Activated B cell treated with CpG ODN at 0.5 μM for 24 hours (primary cell): Measurements from ENCODE around the gene PKN3. TPM values are rescaled to one million over a fixed set of nuclear protein-coding genes. Genes with fewer than 3 reads are reported as not detected.

Experiments used
- ATAC-seq: fragments of 200-7000 bp; cut with Tn5 transposase; one replicate; pipeline ENCODE4 v1.10.0; 2021; ENCODE audit warnings: low read depth, mild to moderate bottlenecking, moderate library complexity
- CTCF ChIA-PET: fragments of 350-600 bp; sonication (Branson Sonifier 250); formaldehyde crosslinking; loops from one replicate; lab custom pipeline; 2021; ENCODE audit warnings: antibody characterized with exemption; lab: Charles Lee
- POLR2A ChIA-PET: fragments of 350-600 bp; sonication (Branson Sonifier 250); formaldehyde crosslinking; loops from one replicate; lab custom pipeline; 2021; ENCODE audit warnings: antibody characterized with exemption; lab: Charles Lee
- DNase-seq: peaks from one replicate; pipeline ENCODE4 v3.0.0; 2022
- H3K27ac Mint-ChIP-seq: one replicate; pipeline ENCODE4 v1.8.0; 2020; ENCODE audit warnings: mixed read lengths
- H3K27me3 Mint-ChIP-seq: one replicate; pipeline ENCODE4 v1.8.0; 2021; ENCODE audit warnings: mixed read lengths
- H3K36me3 Mint-ChIP-seq: one replicate; pipeline ENCODE4 v1.8.0; 2021; ENCODE audit warnings: low read depth, mixed read lengths
- H3K4me1 Mint-ChIP-seq: one replicate; pipeline ENCODE4 v1.8.0; 2021; ENCODE audit warnings: mixed read lengths
- H3K4me3 Mint-ChIP-seq: one replicate; pipeline ENCODE4 v1.8.0; 2020; ENCODE audit warnings: mild to moderate bottlenecking, mixed read lengths
- H3K9me3 Mint-ChIP-seq: one replicate; pipeline ENCODE4 v1.8.0; 2020; ENCODE audit warnings: mixed read lengths
- intact Hi-C: fragments of 100-400 bp; cut with micrococcal nuclease; formaldehyde crosslinking; loops from one replicate; pipeline ENCODE4 v1.15.1; 2024
- total RNA-seq: library from RNA; stranded (reverse); gene quantifications from 2 replicates; pipeline ENCODE4 v1.2.3, GENCODE V29; 2022
- TF ChIP-seq, protein P1 (sequence below): fragments of 200-600 bp; IDR thresholded peaks from one replicate; pipeline ENCODE4 v1.8.0; 2022; ENCODE audit warnings: antibody characterized with exemption, mild to moderate bottlenecking

Gene PKN3
- total RNA-seq, 1 donor from 2014 or later, result 17.4 TPM

DNA sequence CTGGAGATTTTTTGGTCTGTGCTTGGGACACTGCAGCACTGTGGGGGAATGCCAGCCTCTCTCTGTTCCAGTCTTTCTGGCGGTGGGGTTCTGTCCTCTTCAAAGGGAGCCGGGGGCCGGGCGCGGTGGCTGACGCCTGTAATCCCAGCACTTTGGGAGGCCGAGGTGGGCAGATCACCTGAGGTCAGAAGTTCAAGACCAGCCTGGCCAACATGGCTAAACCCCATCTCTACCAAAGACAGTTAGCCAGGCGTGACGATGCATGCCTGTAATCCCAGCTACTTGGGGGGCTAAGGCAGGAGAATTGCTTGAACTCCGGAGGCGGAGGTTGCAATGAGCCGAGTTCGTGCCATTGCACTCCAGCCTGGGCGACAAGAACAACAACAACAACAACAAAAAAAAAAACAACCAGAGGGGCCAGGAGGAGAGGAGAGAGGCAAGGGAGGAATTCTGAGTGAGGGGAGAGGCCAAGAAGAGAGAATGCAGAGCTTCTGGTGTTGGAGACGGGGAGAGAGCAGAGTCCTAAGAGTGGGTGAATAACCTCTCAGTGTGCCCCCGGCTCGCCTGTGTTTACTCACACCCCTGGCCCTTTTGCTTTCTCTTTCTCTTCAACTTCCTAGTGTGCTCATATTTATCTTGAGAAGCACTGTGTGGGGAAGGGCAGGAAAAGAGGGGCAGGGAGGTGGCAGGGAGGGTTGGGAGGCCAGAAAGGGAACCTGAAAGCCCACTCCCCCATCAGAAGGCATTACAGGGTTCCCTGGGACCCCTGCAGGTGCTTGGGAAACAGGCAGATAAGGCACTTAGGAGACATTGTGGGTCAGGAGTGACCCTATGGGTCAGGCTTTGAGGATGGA is 16.4 kb upstream of the PKN3 start:
- ATAC-seq, result no peak
- peaks cover 36% of the 10 kb centered on the region for H3K36me3 Mint-ChIP-seq
- CTCF ChIA-PET, result no interaction called here
- DNase-seq, result no peak
- POLR2A ChIA-PET, result interaction anchor here (2.3 to 4.6 kb wide), 3 partner anchors 7 to 42 kb away, joined by 10 to 61 read pairs (median 17); partner anchors contain the start of gene PKN3
- H3K9me3 Mint-ChIP-seq, result no peaks in the 10 kb centered on the region
- intact Hi-C loops, result loop anchor here (2.0 to 10.0 kb wide), 3 partner anchors 17 to 361 kb away; partner anchors contain the start of genes COQ4, KYAT1, LRRC8A and PKN3
- TF ChIP-seq, protein P1, sequence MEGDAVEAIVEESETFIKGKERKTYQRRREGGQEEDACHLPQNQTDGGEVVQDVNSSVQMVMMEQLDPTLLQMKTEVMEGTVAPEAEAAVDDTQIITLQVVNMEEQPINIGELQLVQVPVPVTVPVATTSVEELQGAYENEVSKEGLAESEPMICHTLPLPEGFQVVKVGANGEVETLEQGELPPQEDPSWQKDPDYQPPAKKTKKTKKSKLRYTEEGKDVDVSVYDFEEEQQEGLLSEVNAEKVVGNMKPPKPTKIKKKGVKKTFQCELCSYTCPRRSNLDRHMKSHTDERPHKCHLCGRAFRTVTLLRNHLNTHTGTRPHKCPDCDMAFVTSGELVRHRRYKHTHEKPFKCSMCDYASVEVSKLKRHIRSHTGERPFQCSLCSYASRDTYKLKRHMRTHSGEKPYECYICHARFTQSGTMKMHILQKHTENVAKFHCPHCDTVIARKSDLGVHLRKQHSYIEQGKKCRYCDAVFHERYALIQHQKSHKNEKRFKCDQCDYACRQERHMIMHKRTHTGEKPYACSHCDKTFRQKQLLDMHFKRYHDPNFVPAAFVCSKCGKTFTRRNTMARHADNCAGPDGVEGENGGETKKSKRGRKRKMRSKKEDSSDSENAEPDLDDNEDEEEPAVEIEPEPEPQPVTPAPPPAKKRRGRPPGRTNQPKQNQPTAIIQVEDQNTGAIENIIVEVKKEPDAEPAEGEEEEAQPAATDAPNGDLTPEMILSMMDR, result no peak
- peak overlapping the region; percentile 100 for H3K4me3 Mint-ChIP-seq
- peaks cover 57% of the 10 kb centered on the region for H3K4me1 Mint-ChIP-seq
- H3K27me3 Mint-ChIP-seq, result no peaks in the 10 kb centered on the region
- H3K27ac Mint-ChIP-seq, result peak overlapping the region; percentile 99

DNA sequence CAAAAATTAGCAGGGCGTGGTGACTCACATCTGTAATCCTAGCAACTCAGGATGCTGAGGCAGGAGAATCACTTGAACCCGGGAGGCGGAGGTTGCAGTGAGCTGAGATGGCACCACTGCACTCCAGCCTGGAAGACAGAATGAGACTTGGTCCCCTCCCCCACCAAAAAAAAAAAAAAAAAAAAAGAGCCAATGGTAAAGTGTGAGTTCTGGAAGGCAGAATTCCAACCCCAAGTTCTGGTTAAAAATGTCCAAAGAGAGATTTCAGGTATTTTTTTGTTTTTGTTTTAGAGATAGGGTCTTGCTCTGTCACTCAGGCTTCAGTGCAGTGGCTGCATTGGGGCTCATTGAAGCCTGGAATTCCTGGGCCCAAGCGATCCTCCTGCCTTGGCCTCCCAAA is 14.8 kb upstream of the PKN3 start:
- POLR2A ChIA-PET, result interaction anchor here (1.2 to 3.6 kb wide), 3 partner anchors 10 to 32 kb away, joined by 3 to 16 read pairs (median 4); no protein-coding TSS in a partner anchor

GRCh38 chr9:128688501-128689292 is 13.6 kb upstream of the PKN3 start, which contains the start of gene SET:
SET (plus strand) TSS chr9:128689222; CDS start chr9:128689583, 361 bp downstream.
- H3K4me3 Mint-ChIP-seq, result peak within 1 kb of the TSS; percentile 98
- peak within 1 kb of the TSS; percentile 87 for H3K27ac Mint-ChIP-seq
- DNase-seq, result peak; percentile 97
- H3K9me3 Mint-ChIP-seq, result no peaks in the 10 kb centered on the region
- intact Hi-C loops, result loop anchor here (1.0 to 10.0 kb wide), 8 partner anchors 14 to 364 kb away; partner anchors contain the start of genes COQ4, DYNC2I2, GLE1 and KYAT1
- H3K36me3 Mint-ChIP-seq, result peaks cover 52% of the 10 kb centered on the region
- ATAC-seq, result peak; percentile 81
- peaks cover 68% of the 10 kb centered on the region for H3K4me1 Mint-ChIP-seq
- no peaks in the 10 kb centered on the region for H3K27me3 Mint-ChIP-seq
- TF ChIP-seq, protein P1, result no peak
- POLR2A ChIA-PET, result interaction anchor here (0.5 to 3.8 kb wide), 14 partner anchors 12 to 388 kb away, joined by 3 to 16 read pairs (median 6); partner anchors contain the start of genes DYNC2I2, PKN3, SPTAN1 and ZDHHC12
- CTCF ChIA-PET, result no interaction called here

More for the DNA sequence above, 14.8 kb upstream of the PKN3 start:
- peaks cover 60% of the 10 kb centered on the region for H3K4me1 Mint-ChIP-seq
- CTCF ChIA-PET, result no interaction called here
- H3K9me3 Mint-ChIP-seq, result no peaks in the 10 kb centered on the region
- intact Hi-C loops, result loop anchor here (5.0 to 10.0 kb wide), 2 partner anchors 195 to 363 kb away; partner anchors contain the start of genes COQ4, KYAT1, LRRC8A and TRUB2
- peak overlapping the region; percentile 99 for H3K27ac Mint-ChIP-seq
- TF ChIP-seq, protein P1, result no peak
- peaks cover 44% of the 10 kb centered on the region for H3K36me3 Mint-ChIP-seq
- ATAC-seq, result no peak
- peak overlapping the region; percentile 28 for H3K4me3 Mint-ChIP-seq
- no peak for DNase-seq
- no peaks in the 10 kb centered on the region for H3K27me3 Mint-ChIP-seq

- H3K4me1 Mint-ChIP-seq, result peaks cover 72% of the 10 kb centered on the region
- no peak overlapping the region for H3K27ac Mint-ChIP-seq
- DNase-seq, result no peak
- TF ChIP-seq, protein P1, result no peak
- H3K27me3 Mint-ChIP-seq, result no peaks in the 10 kb centered on the region
- H3K4me3 Mint-ChIP-seq, result peak overlapping the region; percentile 64
- H3K36me3 Mint-ChIP-seq, result peaks cover 51% of the 10 kb centered on the region
- peak; percentile 22 for ATAC-seq
- CTCF ChIA-PET, result no interaction called here
- POLR2A ChIA-PET, result interaction anchor here (0.5 to 3.8 kb wide), 24 partner anchors 9 to 662 kb away, joined by 3 to 16 read pairs (median 4); partner anchors contain the start of genes DYNC2I2, ENDOG, PKN3 and SPTAN1
- no peaks in the 10 kb centered on the region for H3K9me3 Mint-ChIP-seq
- intact Hi-C loops, result loop anchor here (1.0 to 10.0 kb wide), 7 partner anchors 13 to 365 kb away; partner anchors contain the start of genes COQ4, GLE1, KYAT1 and LRRC8A
Measured at GRCh38 chr9:128689293-128689774, 13.0 kb upstream of the PKN3 start.
